GM18867 (cell line): ENCODE measurements around the gene MYL11.
"Not testable (repeated sequence)": the region's sequence is repeated elsewhere in the genome, so short reads cannot be mapped to it uniquely, and the experiment has no call there.

ENCODE experiments used
- ATAC-seq: cut with Tn5 transposase; IDR thresholded peaks from one replicate; pipeline ENCODE4 v1.9.1; 2021; ENCODE audit warnings: mild to moderate bottlenecking, moderate library complexity; ENCODE audit not compliant: unreplicated experiment

MYL11 gene

DNA sequence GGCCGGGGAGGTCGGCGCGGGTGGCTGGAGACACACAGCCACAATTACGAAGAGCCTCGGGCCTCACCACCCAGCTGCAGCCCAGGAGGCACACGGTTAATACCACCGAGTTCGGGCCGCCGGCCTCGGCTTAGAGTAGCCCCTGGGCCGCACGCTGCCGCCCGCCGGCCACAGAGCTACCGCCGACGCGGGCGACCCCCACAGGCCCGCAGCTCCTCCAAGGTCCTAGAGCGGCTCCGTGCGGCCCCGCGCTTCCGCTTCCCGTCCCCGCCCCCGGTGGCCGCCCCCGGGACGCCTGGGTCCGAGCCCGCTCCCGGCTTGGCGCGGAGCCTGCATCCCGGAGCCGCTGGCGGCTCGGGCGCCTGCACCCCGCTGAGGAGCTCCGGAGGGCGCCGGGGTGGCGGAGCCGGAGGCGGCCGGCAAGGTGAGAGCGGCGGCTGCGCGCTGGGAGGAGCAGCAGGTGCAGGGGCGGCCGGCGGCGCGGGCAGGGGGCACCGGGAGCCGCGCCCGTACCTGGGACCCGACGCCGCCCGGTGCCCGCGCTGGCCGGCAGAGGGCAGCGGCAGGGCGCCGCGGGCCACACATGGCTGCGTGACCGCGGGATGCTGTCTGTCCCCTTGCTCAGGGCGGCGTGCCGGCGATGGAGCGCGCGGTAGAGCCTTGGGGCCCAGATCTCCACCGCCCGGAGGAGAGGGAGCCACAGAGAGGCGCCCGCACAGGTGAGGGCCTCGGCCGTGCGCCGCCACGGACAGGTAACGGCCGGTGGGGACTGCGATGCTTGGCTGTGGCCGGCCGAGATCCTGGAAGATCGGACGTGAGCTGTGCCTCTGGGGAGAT, 20.8 kb downstream of the MYL11 start, which contains the start of gene ZNF48:
Gene ZNF48, plus strand, starts transcription at position 266 of the 837 bp plus-strand sequence. Its CDS starts 375 bp downstream, at position 641.
- peak; percentile 64 for ATAC-seq

- no peak for ATAC-seq
Measured at GRCh38 chr16:30395992-30396585, 21.5 kb downstream of the MYL11 start.

- ATAC-seq = not testable (repeated sequence)
Measured at GRCh38 chr16:30396627-30397026, 22.0 kb downstream of the MYL11 start.

GRCh38 chr16:30397056-30397455, 22.5 kb downstream of the MYL11 start:
- ATAC-seq = no peak

DNA sequence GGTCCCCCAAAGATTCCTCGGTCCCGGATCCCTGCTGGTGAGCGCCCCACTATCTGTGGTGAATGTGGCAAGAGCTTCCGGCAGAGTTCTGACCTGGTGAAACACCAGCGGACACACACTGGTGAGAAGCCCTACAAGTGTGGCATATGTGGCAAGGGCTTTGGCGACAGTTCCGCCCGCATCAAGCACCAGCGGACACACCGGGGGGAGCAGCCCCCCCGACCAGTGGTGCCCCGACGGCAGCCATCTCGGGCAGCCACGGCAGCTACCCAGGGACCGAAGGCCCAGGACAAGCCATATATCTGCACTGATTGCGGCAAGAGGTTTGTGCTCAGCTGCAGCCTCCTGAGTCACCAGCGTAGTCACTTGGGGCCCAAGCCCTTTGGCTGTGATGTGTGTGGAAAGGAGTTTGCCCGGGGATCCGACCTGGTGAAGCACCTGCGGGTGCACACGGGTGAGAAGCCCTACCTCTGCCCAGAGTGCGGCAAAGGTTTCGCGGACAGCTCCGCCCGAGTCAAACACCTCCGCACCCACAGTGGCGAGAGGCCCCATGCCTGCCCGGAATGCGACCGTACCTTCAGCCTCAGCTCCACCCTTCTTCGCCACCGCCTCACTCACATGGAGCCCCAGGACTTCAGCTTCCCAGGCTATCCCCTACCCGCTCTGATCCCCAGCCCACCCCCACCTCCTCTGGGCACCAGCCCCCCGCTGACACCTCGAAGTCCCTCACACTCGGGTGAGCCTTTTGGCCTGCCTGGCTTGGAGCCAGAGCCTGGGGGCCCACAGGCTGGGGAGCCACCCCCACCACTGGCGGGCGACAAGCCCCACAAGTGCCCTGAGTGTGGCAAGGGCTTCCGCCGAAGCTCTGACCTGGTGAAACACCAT, 23.4 kb downstream of the MYL11 start:
- ATAC-seq = no peak

DNA sequence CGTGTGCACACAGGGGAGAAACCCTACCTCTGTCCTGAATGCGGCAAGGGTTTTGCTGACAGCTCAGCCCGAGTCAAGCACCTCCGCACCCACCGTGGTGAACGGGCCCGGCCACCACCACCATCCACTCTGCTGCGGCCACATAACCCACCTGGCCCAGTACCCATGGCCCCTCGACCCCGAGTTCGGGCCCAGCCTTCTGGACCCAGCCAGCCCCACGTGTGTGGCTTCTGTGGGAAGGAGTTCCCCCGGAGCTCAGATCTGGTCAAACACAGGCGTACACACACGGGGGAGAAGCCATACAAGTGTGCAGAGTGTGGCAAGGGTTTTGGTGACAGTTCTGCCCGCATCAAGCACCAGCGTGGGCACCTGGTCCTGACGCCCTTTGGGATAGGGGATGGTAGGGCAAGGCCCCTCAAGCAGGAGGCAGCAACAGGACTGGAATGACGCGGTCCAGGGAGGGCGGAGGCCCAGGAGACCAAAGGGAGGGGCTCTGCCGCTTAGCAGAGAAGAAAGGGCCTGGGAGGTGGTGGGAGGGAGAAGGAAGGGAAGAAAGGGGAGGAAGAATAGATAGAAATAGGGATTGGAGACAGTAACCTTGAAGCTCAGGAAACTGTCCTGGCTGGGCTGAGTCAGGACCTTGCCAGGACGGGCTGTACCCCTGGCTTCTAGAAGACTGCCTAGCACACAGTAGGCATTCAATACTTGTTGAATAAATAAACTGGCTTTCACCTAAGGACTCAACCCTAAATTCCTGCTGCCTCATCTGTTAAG, 24.2 kb downstream of the MYL11 start:
- ATAC-seq = no peak

GRCh38 chr16:30399435-30400186, 25.0 kb downstream of the MYL11 start:
- ATAC-seq = no peak

DNA sequence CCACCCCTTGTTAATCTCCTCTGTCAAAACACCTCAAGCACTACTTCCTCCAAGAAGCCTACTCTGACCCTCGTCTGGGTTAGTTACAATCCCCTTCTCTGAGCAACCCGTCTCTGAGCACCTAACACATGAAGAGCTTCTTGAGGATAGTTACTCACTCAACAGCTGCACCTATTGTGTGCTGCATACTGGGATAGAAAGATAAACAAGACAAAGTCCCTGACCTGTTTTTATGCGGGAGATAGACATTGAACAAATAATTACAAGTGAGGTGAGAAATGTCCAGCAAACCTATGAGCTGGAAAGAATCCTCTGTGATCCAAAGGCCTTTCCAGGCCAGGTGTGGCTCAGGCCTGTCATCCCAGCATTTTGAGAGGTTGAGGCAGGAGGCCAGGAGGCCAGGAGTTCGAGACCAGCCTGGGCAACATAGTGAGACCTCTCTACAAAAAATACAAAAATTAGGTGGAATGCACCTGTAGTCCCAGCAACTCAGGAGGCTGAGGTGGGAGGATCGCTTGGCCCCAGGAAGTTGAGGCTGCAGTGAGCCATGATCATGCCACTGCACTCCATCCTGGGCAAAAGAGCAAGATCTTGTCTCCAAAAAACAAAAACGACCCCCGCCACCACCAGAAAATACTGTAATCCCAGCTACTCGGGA, 27.3 kb downstream of the MYL11 start:
- ATAC-seq = no peak

DNA sequence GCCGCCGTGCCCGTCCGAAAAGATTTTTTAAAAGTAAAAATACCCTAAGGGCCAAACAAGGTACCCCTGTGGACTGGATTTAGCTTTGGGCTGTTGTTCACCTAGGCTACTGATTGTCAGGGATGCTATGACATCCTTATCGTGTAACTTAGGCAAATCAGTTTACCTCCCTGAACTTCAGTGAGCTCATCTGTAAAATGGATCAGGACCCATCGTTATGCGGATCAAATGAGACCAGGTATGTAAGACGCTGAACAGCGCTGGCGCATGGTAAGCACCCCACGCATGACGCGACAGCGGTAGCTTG, 32.1 kb downstream of the MYL11 start:
- ATAC-seq = peak; percentile 7

GRCh38 chr16:30407102-30407803, 32.7 kb downstream of the MYL11 start, which contains the start of gene ZNF771:
Gene ZNF771 (plus strand): TSS chr16:30407606. CDS start chr16:30408054, 448 bp downstream.
- peak; percentile 71 for ATAC-seq

DNA sequence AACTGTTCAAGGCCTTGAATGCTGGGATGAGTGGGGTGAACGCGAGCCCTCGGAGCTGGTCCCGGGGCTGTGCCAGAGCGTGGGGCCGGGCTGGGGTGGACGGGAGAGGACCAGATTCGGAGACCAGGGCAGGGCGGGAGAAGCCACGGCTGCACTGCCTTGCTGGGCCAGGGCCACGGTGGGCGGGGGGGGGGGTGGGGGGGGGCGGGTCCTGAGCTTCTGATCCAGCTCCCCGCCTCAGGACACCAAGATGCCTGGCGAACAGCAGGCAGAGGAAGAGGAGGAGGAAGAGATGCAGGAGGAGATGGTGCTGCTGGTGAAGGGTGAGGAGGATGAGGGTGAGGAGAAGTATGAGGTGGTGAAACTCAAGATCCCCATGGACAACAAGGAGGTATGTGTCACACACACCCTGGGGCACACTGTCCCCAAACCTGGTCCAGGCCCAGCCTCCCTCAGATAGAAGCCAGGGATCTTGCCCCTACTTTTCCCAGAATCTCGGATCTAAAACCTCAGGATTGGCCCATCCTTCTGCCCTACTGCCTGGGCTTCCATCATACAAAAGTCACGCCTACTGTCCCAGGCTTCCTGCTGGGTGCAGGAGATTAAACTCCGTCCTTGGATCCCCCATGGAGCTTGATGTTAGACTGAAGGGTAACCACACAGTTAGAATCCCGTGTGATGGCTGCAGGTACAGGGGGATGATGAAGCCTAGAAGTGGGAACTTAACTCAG, 33.4 kb downstream of the MYL11 start:
- no peak for ATAC-seq

DNA sequence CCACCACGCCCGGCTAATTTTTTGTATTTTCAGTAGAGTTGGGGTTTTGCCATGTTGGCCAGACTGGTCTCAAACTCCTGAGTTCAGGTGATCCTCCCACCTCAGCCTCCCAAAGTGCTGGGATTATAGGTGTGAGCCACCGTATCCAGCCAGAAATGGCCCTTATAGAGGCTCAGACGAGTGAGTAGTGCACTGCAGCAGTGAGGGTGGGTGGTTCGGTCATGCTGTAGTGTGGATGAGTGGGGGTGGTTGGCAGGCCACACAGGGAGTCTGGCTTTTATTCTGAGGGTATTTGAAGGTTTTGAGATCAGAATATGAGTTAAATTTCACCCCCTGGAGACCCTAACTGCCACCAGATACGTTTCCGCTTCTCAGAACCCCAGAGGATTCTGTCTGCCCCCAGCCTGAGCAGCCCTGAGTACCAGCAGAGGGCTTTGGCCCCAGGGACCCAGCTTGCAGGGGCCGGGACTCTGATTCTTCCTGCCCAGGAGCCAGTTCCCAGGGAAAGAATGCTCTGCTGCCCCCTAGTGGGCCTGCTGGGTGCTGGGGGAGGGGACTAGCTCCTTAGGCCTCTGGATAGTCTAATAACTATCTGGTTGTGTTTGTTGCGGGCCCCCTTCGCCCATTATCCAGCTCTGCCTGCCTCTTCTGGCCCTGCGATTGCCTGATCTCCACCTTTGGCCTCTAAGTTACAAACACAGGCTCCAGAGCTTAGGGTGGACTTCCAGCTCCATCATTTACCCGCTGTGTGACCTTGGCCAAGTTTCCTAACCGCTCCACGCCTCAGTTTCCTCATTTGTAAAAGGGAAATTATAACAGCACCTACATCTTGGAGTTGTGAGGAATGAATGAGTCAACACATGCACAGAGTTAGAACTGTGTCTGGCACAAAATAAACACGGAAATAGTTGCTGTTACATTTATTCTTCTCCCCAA, 34.8 kb downstream of the MYL11 start:
- peak; percentile 46 for ATAC-seq

- no peak for ATAC-seq
Measured at GRCh38 chr16:30413112-30413806, 38.7 kb downstream of the MYL11 start.

- ATAC-seq = no peak
Measured at GRCh38 chr16:30414159-30414558, 39.6 kb downstream of the MYL11 start.

DNA sequence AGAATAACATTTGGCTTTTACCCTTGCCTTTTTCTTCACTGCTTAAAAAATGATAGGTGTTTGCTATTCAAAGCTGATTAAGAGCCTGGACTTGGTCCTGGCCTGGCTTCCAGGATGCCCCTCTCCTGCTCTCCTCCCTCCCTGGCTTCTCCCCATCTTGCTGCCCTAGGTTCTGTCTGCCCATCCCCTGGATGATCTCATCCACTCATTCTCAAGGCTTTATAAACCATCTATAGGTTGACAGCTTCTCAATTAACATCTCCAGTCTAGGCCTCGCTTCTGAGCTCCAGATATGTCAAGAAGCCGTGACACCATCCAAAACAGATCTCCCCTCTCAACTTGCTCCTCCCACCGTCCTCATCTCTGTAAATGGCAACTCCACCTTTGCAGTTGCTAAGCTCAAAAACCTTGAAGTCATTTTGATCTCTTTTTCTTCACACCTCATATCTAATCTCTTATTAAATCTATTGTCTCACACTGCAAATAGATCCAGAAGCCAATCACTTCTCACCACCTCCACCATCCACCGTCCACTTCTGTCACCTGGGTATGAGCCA, 41.5 kb downstream of the MYL11 start:
- ATAC-seq = no peak
